HUDEP-2 (cell line): ENCODE data around the gene RUBCNL.
"Not testable (repeated sequence)": the region's sequence is repeated elsewhere in the genome, so short reads cannot be mapped to it uniquely, and the experiment has no call there.

Source experiments
- DNase-seq, 76 experiments: peaks; one replicate each; lab custom pipeline; 2025; ENCODE audit not compliant: unreplicated experiment in 76 of 76; lab: John Stamatoyannopoulos, UW

The RUBCNL gene

GRCh38 chr13:46377554-46377953 lies 9.5 kb downstream of the RUBCNL start:
- DNase-seq: no peak

GRCh38 chr13:46374710-46375109 lies 12.3 kb downstream of the RUBCNL start:
- DNase-seq: no peak

GRCh38 chr13:46373623-46374022 lies 13.4 kb downstream of the RUBCNL start:
- no peak for DNase-seq

- DNase-seq: not testable (repeated sequence)
These were observed 14.1 kb downstream of the RUBCNL start for GRCh38 chr13:46372938-46373337.

- no peak for DNase-seq
These were observed 15.0 kb downstream of the RUBCNL start for GRCh38 chr13:46372071-46372470.

- no peak for DNase-seq
These were observed 17.4 kb downstream of the RUBCNL start for GRCh38 chr13:46369506-46370277.

- no peak for DNase-seq
These were observed 19.3 kb downstream of the RUBCNL start for GRCh38 chr13:46367617-46368327.

- DNase-seq: no peak
These were observed 25.6 kb downstream of the RUBCNL start for GRCh38 chr13:46361276-46361934.

- DNase-seq: no peak
These were observed 26.4 kb downstream of the RUBCNL start for GRCh38 chr13:46360604-46361003.

GRCh38 chr13:46359714-46360113 lies 27.3 kb downstream of the RUBCNL start:
- DNase-seq: no peak

- no peak for DNase-seq
These were observed 31.0 kb downstream of the RUBCNL start for GRCh38 chr13:46355901-46356590.

- DNase-seq: no peak
These were observed 32.0 kb downstream of the RUBCNL start for GRCh38 chr13:46355088-46355468.

- no peak for DNase-seq
These were observed 32.6 kb downstream of the RUBCNL start for GRCh38 chr13:46354156-46355087.

GRCh38 chr13:46352805-46353204 lies 34.2 kb downstream of the RUBCNL start:
- DNase-seq: no peak

GRCh38 chr13:46350003-46350402 lies 37.0 kb downstream of the RUBCNL start:
- no peak for DNase-seq

- DNase-seq: no peak
These were observed 38.1 kb downstream of the RUBCNL start for GRCh38 chr13:46348961-46349360.

GRCh38 chr13:46347277-46347676 lies 39.8 kb downstream of the RUBCNL start:
- no peak for DNase-seq

GRCh38 chr13:46345866-46346265 lies 41.2 kb downstream of the RUBCNL start:
- DNase-seq: no peak

- no peak for DNase-seq
These were observed 41.7 kb downstream of the RUBCNL start for GRCh38 chr13:46345398-46345797.
